GM18909 (cell line): Measurements from ENCODE around the gene C15orf62.
A peak's percentile ranks its signal among the peaks of the same experiment; 100 is the strongest.

Experiments used
- ATAC-seq: cut with Tn5 transposase; IDR thresholded peaks from one replicate; pipeline ENCODE4 v1.9.1; 2021; ENCODE audit warnings: mild to moderate bottlenecking; ENCODE audit not compliant: unreplicated experiment, poor library complexity

C15orf62 gene

GRCh38 chr15:40769274-40770146, at the start of gene C15orf62:
C15orf62 (plus strand) TSS chr15:40769980; CDS start chr15:40770496, 516 bp downstream.
- ATAC-seq, result peak; percentile 55

GRCh38 chr15:40721701-40722100, 48.1 kb upstream of the C15orf62 start:
- ATAC-seq, result no peak

- no peak for ATAC-seq
These were observed 47.4 kb upstream of the C15orf62 start for GRCh38 chr15:40722354-40722753.

- ATAC-seq, result no peak
These were observed 46.8 kb upstream of the C15orf62 start for GRCh38 chr15:40722934-40723333.

- ATAC-seq, result no peak
These were observed 45.9 kb upstream of the C15orf62 start for GRCh38 chr15:40723919-40724318.

GRCh38 chr15:40731034-40731433, 38.7 kb upstream of the C15orf62 start:
- no peak for ATAC-seq

GRCh38 chr15:40736575-40736974, 33.2 kb upstream of the C15orf62 start:
- no peak for ATAC-seq

GRCh38 chr15:40737048-40737447, 32.7 kb upstream of the C15orf62 start:
- no peak for ATAC-seq

- ATAC-seq, result no peak
These were observed 30.7 kb upstream of the C15orf62 start for GRCh38 chr15:40739047-40739446.

GRCh38 chr15:40739854-40740253, 29.9 kb upstream of the C15orf62 start:
- ATAC-seq, result no peak

GRCh38 chr15:40743485-40743901, 26.3 kb upstream of the C15orf62 start:
- ATAC-seq, result no peak

GRCh38 chr15:40743921-40744814, 25.6 kb upstream of the C15orf62 start:
- ATAC-seq, result no peak

- no peak for ATAC-seq
These were observed 25.0 kb upstream of the C15orf62 start for GRCh38 chr15:40744815-40745152.

- ATAC-seq, result no peak
These were observed 22.8 kb upstream of the C15orf62 start for GRCh38 chr15:40746916-40747418.

- no peak for ATAC-seq
These were observed 21.8 kb upstream of the C15orf62 start for GRCh38 chr15:40747685-40748631.

- no peak for ATAC-seq
These were observed 20.6 kb upstream of the C15orf62 start for GRCh38 chr15:40749151-40749630.

- no peak for ATAC-seq
These were observed 18.9 kb upstream of the C15orf62 start for GRCh38 chr15:40750885-40751284.

GRCh38 chr15:40751745-40752144, 18.0 kb upstream of the C15orf62 start:
- ATAC-seq, result no peak

- ATAC-seq, result peak; percentile 5
These were observed 15.3 kb upstream of the C15orf62 start for GRCh38 chr15:40754574-40754882.
